ENCODE results near the gene SORCS2.
"Not testable (repeated sequence)": the region's sequence is repeated elsewhere in the genome, so short reads cannot be mapped to it uniquely, and the experiment has no call there.

- not testable (repeated sequence) for TF ChIP-seq PKNOX1, TARDBP, NFRKB (IDR thresholded peaks at IDR 0.05)
Measured at GRCh38 chr4:7452802-7453201, 260.5 kb downstream of the SORCS2 start.
